LoVo (cell line): ENCODE data around the gene RASA3.
"Not testable (repeated sequence)": the region's sequence is repeated elsewhere in the genome, so short reads cannot be mapped to it uniquely, and the experiment has no call there.

Experiments used
- DNase-seq: peaks from one replicate; pipeline ENCODE4 v3.0.0-alpha.2; 2016; ENCODE audit warnings: low spot score

The RASA3 gene, protein sequence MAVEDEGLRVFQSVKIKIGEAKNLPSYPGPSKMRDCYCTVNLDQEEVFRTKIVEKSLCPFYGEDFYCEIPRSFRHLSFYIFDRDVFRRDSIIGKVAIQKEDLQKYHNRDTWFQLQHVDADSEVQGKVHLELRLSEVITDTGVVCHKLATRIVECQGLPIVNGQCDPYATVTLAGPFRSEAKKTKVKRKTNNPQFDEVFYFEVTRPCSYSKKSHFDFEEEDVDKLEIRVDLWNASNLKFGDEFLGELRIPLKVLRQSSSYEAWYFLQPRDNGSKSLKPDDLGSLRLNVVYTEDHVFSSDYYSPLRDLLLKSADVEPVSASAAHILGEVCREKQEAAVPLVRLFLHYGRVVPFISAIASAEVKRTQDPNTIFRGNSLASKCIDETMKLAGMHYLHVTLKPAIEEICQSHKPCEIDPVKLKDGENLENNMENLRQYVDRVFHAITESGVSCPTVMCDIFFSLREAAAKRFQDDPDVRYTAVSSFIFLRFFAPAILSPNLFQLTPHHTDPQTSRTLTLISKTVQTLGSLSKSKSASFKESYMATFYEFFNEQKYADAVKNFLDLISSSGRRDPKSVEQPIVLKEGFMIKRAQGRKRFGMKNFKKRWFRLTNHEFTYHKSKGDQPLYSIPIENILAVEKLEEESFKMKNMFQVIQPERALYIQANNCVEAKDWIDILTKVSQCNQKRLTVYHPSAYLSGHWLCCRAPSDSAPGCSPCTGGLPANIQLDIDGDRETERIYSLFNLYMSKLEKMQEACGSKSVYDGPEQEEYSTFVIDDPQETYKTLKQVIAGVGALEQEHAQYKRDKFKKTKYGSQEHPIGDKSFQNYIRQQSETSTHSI

GRCh38 chr13:114132419-114133121, at the start of gene RASA3:
Gene RASA3, minus strand, starts transcription at chr13:114132623. Its CDS starts 134 bp downstream, at chr13:114132489.
- peak; percentile 84 for DNase-seq

DNA sequence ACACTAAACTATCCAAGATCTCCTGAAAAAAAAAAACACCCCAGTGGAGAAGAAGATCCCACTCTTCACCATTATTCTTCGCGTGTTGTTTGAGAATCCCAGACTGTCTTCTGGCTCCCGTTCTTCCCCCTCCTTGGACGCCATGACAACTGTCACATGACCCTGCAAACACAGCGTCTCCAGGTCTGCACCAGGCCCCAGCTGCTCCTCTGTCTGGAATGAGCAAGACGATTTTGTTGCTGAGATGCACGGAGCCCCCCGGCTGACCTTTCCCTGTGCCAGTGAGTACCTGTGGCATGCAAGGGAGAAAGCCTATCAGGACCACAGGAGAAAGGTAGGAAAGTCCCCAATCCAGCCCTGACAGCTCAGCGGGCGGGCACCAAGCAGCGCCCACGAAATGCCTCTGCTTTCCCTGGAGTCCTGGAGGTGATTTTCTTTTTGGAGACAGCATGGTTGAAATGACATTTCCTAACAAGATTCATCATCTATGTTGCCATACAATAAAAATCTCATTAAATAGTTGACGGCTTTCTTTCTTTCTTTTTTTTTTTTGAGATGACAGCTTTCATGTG, 46.8 kb upstream of the RASA3 start, which contains the start of gene CFAP97D2:
Gene CFAP97D2, plus strand, starts transcription at position 171 of the 572 bp plus-strand sequence. Its CDS starts 74 bp downstream, at position 245.
- no peak for DNase-seq

DNA sequence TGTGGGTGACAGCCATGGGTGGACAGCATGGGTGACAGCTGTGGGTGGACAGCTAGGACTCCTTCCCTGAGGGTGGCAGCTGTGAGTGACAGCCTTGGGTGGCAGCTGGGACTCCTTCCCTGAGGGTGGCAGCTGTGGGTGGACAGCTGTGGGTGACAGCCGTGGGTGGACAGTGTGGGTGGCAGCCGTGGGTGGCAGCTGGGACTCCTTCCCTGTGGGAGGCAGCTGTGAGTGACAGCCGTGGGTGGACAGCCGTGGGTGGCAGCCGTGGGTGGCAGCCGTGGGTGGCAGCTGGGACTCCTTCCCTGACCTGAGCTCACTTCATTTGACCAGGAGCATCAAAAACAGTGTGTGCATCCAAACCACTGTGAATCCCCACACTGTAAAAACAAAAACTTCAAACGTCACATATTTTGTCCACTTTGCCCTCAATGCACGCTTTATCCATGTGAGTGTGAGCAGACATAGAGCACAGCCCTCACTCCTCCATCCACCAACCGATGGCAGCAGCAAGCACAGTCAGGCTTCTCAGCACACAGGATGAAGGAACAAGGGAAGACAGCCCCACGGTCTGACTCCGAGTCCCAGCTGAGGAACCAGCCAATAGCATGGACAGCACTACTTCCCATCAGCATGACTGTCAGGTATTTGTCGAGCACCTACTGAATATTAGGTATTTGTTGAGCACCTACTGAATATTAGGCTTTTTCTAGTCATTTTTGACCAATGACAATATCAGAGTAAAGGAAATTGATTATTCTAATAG, 45.0 kb upstream of the RASA3 start:
- DNase-seq: no peak

DNA sequence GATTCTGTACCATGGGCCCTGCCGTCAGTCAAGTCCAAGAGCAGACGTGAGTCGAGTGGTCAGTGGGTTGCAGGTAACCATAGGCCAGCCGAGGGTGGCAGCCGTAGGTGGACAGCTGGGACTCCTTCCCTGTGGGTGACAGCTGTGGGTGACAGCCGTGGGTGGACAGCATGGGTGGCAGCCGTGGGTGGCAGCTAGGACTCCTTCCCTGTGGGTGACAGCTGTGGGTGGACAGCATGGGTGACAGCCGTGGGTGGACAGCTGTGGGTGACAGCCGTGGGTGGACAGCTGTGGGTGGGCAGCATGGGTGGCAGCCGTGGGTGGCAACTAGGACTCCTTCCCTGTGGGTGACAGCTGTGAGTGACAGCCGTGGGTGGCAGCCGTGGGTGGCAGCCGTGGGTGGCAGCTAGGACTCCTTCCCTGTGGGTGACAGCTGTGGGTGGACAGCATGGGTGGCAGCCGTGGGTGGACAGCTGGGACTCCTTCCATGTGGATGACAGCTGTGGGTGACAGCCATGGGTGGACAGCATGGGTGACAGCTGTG, 44.0 kb upstream of the RASA3 start:
- DNase-seq: not testable (repeated sequence)

GRCh38 chr13:114174529-114174961, 42.1 kb upstream of the RASA3 start:
- no peak for DNase-seq

- no peak for DNase-seq
These were observed 41.3 kb upstream of the RASA3 start for GRCh38 chr13:114173745-114174144.

- DNase-seq: no peak
These were observed 40.8 kb upstream of the RASA3 start for GRCh38 chr13:114173272-114173671.

DNA sequence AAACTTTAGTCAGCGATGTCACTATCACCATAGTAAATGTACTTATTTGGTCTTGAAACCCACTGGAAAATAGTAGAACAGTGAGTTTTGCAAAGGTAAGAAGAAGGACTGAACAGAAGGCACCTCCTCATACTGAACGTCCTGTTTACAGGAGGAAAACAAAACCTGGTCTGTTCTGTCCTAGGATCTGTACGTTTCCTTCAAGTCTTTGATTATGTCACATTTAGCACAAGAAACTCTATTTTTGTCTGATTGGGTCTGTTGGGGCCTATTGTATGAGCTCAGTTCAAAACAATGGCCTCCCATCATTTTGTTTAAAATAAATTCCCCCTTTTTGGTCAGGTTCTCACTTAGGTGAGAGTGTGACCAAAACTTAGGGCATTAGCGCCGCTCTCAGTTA, 35.5 kb upstream of the RASA3 start:
- no peak for DNase-seq

DNA sequence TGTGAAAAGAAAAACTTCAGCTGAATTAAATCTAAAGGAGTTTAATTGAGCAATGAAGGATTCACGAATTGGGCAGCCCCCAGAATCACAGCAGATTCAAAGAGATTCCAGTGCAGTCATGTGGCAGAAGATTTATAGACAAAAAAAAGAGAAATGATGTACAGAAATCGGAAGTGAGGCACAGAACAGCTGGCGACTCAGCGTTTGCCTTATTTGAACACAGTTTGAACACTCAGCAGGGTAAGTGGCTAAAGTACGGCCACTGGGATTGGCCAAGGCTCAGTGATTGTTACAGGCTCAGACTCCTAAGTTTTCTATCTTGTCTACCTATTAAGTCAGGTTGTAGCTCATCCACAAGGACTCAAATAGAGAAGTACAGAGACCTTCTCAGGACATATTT, 35.0 kb upstream of the RASA3 start:
- no peak for DNase-seq

- no peak for DNase-seq
These were observed 34.1 kb upstream of the RASA3 start for GRCh38 chr13:114166381-114167131.

DNA sequence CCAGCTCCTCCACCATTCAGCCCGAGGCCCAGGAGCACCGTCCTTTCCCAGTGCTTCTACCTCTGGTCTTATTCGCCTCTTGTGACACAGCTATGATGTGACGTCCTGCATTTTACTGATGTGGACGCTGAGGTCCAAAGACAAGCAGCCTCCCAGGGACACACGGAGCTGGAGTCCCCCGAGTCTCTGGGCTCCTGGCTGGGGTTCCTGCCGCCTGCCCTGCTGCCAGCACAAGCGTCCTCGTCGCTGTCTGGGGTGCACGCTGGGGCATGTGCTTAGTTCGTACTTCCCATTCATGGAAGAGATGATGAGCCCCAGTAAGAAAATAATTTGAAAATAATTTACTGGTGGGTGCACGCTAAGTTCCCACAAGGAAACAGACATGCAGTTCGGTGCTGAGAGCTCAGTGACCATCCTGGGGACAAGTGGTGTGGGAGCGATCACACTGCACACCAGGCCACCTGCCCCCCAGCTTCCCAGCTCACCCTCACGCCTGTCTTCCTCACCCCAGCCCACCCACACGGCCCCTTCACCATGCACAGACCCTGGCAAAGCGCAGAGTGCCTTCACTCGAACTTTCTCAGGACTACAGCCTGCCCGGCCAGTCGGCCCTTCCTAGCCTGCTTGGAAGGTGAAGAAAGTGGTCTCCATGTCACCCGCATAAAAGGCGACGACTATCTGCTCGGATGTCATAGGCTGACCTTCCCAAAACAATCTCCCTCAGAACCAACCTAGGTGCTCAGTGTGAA, 32.4 kb upstream of the RASA3 start:
- DNase-seq: no peak

GRCh38 chr13:114164053-114164452, 31.6 kb upstream of the RASA3 start:
- DNase-seq: no peak

DNA sequence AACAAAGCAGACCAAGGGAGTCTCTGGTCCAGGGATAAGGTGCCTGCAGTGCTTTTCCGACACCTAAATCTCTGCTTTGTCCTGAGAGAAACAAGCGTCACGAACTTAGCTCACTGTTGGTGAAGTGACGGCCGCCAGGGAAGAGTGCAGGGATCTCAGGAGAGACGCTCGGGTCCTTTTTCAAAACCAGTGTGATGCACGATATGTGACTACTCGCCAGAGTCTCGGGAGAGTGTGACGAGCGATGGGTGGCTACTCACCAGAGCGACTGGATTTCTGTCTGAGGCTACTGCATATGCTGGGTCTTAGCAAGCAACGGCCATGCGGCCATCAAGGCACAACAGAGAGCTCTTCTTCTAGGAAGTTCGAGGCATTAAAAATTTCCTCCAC, 30.1 kb upstream of the RASA3 start:
- DNase-seq: no peak

DNA sequence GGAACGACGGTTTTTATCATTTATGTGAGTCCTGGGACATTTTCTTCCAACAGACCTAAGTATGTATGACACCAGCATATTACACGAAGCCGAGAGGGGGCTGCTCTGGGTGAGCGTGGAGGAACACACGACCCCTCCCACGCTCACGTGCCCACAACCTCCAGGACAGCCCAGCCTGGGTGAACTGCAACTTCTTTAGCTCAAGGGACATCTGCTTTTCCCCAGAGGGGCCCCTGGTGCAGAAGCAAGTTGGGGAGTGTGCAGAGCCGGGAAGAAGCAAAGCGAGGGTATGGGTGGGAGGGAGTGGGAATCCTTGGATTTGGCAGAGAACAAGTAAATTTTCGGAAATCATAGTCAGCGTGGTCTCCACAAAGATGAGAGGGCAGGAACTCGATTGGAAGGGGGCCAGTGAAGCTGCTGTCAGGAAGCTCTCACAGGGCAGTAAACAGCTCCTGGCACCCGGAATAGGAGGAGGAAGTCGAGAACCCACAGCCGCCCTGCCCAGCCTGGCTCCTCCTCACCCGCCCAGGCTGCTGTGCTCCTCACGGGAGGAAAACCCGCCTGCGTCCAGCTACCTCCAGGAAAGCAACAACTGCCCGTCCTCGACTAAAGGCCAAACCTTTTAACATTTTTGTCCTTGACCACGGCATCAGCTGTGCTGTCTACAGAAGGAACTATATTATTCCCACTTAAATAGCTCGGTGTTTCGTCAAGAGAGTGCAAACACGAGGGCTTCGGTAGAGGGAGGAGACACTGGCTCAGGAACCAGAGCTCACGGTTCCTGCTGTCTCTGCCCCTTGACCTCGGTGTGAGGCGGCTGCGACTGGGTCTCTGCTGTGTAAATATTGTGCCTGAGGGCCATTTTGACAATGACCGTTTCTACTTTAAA, 29.5 kb upstream of the RASA3 start:
- peak; percentile 12 for DNase-seq

DNA sequence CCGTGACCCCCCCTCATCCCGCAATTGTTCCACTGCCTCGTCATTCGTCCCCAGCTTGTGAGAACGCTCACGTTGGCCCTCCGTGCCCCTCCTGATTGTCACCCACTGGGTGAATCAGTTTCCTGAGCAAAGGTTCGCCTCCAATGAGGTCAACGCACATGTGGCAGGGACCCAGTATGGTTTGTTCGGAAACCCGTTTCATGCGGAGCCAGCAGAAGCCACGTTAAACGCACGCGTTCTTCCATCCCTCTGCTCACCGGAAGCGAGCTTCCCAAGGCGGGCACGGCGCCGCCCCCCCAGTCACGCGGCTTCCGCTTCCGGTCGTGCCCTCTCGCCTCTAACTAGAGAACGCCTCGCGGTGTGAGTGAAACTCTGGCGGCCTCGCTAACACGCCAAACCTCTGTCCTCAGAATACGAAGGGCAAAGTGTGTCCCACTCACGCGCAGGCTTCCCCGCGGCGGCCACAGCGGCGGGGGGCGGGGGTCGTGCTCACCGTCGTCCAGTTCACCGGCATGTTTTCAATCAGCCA, 28.7 kb upstream of the RASA3 start:
- DNase-seq: no peak

DNA sequence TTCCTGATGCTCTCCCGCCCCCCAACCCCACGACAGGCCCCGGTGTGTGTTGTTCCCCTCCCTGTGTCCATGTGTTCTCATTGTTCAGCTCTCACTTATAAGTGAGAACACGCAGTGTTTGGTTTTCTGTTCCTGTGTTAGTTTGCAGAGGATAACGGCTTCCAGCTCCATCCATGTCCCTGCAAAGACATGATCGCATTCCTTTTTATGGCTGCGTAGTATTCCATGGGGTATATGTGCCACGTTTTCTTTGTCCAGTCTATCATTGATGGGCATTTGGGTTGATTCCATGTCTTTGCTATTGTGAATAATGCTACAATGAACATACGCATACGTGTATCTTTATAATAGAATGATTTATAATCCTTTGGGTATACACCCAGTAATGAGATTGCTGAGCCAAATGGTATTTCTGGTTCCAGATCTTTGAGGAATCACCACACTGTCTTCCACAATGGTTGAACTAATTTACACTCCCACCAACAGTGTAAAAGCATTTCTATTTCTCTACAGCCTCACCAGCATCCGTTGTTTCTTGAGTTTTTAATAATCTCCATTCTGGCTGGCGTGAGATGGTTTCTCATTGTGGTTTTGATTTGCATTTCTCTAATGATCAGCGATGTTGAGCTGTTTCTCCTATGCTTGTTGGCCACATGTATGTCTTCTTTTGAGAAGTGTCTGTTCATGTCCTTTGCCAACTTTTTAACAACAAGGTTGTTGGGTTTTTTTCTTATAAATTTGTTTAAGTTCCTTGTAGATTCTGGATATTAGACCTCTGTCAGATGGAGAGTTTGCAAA, 26.6 kb upstream of the RASA3 start:
- not testable (repeated sequence) for DNase-seq

DNA sequence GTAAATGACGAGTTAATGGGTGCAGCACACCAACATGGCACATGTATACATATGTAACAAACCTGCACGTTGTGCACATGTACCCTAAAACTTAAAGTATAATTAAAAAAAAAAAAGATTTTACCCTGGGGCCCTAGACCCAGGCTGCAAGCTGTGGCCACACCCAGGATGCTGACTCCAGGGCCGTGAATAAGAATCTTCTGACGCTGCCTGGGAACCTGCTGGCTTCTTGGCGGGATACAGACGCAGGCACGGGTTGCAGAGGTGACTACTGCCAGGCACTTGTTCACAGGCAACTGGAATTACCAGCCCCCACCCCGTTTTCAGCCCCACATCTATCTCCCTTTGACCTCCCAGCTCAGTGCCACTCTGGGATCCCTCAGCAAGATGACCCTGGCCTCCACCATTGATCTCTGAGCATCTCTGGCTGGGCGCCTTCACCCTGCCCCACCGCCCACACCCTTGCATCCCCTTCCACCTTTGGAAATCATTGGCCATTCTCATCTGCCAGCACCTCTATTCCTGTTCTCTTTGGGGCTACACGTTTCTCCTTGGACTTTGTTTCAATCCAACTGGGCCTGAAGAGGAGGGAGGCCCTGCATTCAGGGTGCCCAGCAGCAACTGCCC, 25.6 kb upstream of the RASA3 start:
- no peak for DNase-seq
